GM21515 (cell line): ENCODE results near the gene C11orf52.
"Not testable (repeated sequence)": the region's sequence is repeated elsewhere in the genome, so short reads cannot be mapped to it uniquely, and the experiment has no call there.

ENCODE experiments used
- ATAC-seq: cut with Tn5 transposase; IDR thresholded peaks from one replicate; pipeline ENCODE4 v1.9.1; 2021; ENCODE audit not compliant: unreplicated experiment

The C11orf52 gene

DNA sequence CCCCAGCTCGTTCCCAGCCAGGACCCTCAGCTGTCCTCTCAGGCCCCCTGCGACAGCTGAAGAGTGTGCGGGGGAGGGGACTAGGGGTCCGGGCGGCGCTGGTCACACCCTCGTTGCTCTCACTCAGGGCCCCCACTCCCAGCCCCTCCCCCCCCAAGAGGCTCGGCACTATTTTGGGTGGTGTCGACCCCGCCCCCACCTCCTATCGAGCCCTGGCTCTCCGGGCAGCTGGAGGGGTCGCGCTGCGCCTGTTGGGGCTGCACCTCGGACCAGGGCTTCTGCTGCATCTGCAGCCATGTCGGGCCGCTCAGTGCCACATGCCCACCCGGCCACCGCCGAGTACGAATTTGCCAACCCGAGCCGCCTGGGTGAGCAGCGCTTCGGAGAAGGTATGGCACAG lies 6.2 kb upstream of the C11orf52 start, which contains the start of gene HSPB2:
HSPB2 (plus strand) TSS at position 200 of the 400 bp plus-strand sequence; CDS start at position 296, 96 bp downstream.
- ATAC-seq: no peak

GRCh38 chr11:111913031-111913861 lies 5.5 kb upstream of the C11orf52 start:
- no peak for ATAC-seq

DNA sequence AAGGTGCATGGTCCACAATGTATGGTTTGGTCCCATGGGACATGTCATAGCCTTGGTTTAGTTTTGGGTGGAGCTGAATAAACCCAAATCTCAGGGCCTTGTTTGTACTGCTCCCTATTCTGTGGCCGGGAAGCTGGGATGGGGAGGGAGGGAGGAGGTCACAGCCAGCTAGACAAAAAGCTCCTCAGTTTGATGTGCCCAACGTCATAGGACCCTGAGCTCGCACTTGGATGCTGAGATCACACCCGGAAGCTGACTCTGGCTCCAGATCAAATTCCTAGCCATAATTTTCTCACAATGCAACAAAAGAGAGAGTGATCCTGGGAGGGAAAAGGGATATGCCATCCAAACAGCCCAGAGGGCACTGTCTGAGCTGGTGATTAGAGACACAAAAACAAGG lies 4.7 kb upstream of the C11orf52 start:
- ATAC-seq: no peak

DNA sequence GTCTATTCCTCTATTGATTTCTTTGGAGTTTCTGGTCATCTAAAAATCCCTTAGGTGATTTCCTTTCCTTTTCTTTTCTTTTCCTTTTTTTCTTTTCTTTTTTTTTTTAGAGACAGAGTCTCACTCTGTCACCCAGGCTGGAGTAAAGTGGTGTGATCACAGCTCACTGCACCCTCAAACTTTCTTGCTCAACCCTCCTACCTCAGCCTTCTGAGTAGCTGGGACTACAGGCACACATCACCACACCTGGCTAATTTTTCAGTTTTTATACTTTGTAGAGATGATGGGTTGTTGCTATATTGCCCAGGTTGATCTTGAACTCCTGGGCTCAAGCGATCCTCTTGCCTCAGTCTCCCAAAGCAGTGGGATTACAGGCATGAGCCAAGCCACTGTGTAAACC lies 1.9 kb upstream of the C11orf52 start:
- no peak for ATAC-seq

DNA sequence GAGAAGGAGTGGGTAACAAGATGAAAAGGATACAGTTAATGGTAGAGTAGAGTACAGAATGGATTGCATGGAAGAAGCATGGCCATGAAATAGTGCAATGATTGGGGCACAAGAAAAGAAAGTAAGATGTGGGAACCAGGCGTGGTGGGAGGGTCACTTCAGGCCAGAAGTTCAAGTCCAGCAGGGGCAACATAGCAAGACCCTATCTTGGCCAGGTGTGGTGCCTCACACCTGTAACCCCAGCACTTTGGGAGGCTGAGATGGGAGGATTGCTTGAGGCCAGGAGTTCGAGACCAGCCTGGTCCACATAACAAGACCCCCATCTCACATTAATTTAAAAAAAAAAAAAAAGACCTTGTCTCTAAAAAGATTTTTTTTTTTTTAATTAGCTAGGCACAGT lies 1.4 kb upstream of the C11orf52 start:
- ATAC-seq: no peak

- ATAC-seq: no peak
These were observed 925 bp upstream of the C11orf52 start for GRCh38 chr11:111917788-111918187.

- no peak for ATAC-seq
These were observed 2.2 kb downstream of the C11orf52 start for GRCh38 chr11:111920908-111921307.

DNA sequence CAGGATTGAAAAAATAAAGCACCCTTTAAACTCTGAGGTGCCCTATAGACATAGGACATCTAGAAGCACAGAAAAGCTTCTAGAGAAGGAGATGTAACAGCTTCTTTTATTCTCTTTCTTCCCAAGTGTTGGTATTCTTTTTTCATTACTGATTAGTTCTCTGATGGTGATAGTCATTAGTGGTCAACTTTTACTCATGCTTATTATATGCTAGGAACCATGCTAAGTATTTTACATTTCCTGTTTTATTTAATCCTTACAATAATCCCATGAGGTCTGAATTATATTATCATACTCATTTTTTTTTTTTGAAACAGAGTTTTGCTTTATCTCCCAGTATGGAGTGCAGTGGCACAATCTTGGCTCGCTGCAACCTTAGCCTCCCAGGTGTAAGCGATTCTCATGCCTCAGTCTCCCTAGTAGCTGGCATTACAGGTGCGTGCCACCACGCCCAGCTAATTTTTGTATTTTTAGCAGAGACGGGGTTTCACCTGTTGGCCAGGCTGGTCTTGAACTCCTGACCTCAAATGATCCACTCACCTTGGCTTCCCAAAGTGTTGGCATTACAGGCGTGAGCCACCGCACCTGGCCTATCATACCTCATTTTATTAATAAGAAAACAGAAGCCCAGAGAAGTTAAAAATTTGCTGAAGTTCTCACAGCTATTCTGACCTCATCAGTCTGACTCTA lies 3.0 kb downstream of the C11orf52 start:
- no peak for ATAC-seq

DNA sequence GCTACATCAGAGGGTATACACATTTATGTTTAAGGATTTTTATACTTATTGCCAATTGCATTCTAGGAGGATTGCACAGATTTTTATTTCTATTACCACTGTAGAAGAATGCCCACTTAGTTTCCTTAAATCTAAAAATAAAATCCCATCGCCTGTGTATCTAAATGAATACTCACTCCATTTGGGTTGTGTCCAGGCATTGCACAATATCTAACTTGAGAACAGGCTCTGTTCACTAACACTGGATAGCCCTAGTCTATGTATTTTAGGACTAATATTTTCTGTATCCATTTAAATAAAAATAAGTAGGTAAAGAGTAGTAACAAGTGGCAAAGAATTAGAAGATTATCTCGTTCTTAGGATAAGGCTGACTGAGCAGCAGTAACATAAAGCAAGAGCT lies 4.1 kb downstream of the C11orf52 start:
- no peak for ATAC-seq

DNA sequence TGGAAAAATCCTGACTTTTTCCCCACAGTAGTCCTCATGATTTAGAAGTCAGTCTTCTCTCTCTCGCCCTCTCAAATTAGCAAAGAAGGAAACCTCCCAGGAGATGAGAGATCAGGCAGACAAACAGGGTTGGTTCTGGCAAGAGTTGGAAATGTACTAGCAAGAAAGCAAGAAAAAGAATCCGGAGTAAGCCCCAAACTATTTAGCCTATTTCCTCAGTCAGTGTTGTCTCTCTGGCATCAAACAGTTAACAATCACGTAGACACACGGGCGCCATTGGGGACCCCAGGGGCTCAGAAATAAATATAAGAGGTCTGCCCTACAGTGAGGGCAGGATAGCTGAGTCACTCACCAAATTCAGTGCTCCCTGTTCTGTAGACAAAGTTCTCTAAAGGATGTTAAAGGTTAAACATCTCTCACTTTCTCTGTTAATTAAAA lies 4.7 kb downstream of the C11orf52 start:
- no peak for ATAC-seq

DNA sequence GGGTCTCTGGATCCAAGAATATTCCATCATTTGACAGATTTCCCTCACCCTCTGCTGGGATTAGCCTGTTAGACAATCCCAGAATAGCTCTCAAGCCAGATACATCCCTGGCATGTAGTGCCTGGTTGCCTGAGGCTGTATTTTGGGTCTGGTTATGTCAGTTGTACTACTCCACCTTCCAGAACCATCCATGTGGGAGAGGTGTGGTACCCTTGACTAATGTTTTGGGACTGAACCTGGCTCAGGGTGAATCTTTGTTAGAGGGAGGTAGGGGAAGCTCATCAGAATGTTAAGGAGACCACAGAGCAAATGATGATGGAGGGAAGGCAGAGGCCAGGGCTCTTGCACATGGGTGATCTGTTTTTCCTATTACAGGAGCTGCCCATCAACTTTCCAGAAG lies 5.2 kb downstream of the C11orf52 start:
- no peak for ATAC-seq

GRCh38 chr11:111925953-111926352 lies 7.2 kb downstream of the C11orf52 start:
- ATAC-seq: no peak

DNA sequence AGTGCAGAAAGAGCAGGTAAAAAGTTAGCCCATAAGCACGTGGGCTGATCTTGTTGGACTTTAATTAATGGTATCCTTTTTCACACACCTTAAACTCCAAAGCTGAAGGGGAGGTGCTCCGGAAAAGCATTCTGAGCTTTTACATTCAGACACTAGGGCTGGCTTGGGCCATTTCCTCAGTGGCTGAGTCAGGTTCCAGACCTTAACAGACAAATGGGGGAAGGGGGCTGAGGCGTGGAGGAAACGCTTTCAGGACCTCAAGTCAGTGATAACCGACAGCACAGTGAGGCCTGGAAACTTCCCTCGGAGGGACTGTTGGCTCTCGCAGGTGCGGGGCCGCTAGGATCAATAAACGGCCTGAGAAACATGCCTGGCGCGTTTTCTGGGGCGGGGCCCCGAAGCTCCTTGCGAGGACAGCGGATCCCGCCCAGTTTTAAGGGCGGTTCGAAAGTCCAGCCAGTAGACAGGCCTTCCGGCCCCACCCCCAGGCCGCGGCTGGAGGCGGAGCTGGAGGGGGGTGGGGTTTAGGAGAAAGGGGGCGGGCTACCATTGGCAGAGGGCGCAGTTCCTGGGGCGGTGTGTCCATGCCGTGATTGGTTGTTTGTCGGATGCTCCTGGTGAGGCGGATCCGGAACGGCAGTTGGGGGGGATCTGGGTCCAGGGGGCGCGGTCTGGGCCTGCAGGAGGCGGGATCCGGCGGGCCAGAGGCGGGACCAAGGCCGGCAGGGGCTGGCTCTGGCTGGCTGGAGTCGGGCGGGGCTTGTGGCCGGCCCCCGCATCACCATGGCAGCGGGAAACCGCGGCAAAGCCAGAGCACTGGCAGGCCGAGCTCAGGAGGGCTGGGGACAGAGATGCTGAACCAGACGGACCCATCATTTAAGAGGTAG lies 8.0 kb downstream of the C11orf52 start:
- ATAC-seq: peak; percentile 93

- no peak for ATAC-seq
These were observed 11.8 kb downstream of the C11orf52 start for GRCh38 chr11:111930472-111930871.

- no peak for ATAC-seq
These were observed 13.9 kb downstream of the C11orf52 start for GRCh38 chr11:111932611-111932950.

DNA sequence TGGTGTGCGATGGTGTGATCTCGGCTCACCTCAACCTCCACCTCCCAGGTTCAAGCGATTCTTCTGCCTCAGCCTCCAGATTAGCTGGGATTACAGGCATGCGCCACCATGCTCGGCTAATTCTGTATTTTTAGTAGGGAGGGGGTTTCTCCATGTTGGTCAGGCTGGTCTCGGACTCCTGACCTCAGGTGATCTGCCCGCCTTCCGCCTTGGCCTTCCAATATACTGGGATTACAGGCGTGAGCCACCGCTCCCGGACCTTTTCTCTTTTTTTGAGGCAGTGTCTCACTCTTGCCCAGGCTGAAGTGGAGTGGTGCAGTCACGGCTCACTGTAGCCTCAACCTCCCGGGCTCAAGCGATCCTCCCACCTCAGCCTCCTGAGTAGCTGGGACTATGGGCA lies 14.5 kb downstream of the C11orf52 start:
- not testable (repeated sequence) for ATAC-seq

- ATAC-seq: no peak
These were observed 15.2 kb downstream of the C11orf52 start for GRCh38 chr11:111933872-111934271.

GRCh38 chr11:111934306-111934705 lies 15.6 kb downstream of the C11orf52 start:
- ATAC-seq: no peak

DNA sequence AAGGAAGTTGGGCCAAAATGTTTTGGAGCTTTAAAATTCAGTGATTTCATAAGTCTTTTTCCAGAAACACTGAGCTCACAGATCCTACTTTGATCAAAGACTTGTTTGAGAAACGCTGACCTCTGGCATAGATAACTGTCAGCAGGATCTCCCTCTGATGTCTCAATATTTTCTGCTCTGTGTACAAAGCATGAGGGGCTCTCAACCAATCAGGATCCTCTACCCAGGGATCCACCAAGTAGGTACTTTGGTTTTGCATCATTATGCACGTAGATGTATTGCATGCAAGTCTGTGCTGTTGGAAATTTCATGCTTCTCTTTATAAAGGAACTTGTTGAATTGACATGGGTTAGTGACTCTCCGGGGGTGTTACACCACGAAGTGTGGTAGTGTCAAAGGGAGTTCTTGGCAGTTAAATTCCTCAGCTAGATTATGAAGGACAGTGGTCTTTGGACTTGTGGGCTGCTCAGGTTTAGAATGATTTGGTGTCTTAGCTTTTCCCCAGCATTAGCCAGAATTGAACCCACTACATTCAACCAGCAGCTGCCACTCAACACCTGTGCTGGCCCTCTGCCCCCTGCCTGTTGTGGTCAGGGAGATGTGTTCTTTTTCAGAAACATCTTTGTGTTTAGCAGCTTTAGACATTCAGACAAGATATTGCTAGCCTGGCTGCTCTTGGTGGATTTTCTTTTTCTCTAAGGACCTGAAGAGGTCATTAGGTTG lies 16.8 kb downstream of the C11orf52 start:
- no peak for ATAC-seq

DNA sequence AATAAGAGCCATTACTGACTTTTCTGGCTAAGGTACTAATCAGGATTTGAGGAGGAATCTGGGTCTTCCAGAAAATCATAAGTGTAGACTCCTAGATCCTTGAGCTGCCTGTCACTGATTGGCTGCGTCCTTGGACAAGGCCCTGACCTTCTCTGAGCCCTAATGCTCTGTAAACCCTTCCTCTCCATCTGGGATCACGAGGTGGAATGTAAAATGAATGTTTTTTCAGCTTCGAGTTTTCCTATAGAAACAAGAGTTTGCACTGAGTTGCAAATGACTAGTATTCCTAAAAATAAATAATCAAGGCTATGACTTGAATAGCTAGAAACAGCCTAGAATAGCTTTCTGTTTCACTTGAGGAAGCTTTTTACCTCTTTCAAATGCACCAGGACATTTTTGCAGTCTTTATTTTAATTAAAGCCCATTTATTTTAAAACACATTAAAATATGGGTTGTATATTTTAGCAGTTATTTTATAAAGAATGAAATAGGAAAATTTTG lies 17.4 kb downstream of the C11orf52 start:
- ATAC-seq: no peak

- ATAC-seq: no peak
These were observed 18.7 kb downstream of the C11orf52 start for GRCh38 chr11:111937461-111937769.
